H1 (cell line): Measurements from ENCODE around the gene SPI1. TPM values are rescaled to one million over a fixed set of nuclear protein-coding genes. Genes with fewer than 3 reads are reported as not detected.

Experiments
- CHD7 ChIP-seq: fragments of 300-600 bp; sonication (generic); IDR thresholded peaks from 2 replicates; pipeline ENCODE4 v1.7.1; 2012; ENCODE audit warnings: low read length, moderate library complexity, mild to moderate bottlenecking, inconsistent platforms; ENCODE audit not compliant: insufficient replicate concordance
- EP300 ChIP-seq, 2 experiments: IDR thresholded peaks; 1 replicate in 1 of 2; 2 replicates in 1 of 2; pipeline ENCODE4 v1.6.1; 2011 to 2012; ENCODE audit warnings: low read depth in 2 of 2, low read length in 2 of 2, mild to moderate bottlenecking in 2 of 2, borderline replicate concordance in 1 of 2, inconsistent platforms in 1 of 2, moderate library complexity in 1 of 2
- SP1 ChIP-seq: IDR thresholded peaks from 2 replicates; pipeline ENCODE4 v1.6.1; 2011; ENCODE audit warnings: low read depth, low read length
- polyA plus RNA-seq, 7 experiments: library from polyadenylated mRNA; depleted of rRNA in 3 of 7; stranded (reverse) in 5 of 7; unstranded in 2 of 7; fragments of >200 nt in 5 of 7; fragments of 200-250 nt in 2 of 7; gene quantifications; 1 replicate in 5 of 7; 2 replicates in 1 of 7; 4 replicates in 1 of 7; pipeline versions ENCODE4 v1.2.1 to v1.2.3, GENCODE V29; 2011 to 2013; ENCODE audit warnings: missing spikeins in 2 of 7, mixed read lengths in 2 of 7
- total RNA-seq: library from RNA; stranded (reverse); fragmentation: NEBNext Ultra II Directional; extraction: Animal tissue kit (Norgen Biotek cat#: 25700); gene quantifications from 2 replicates; pipeline ENCODE4 v1.2.1, GENCODE V29; 2021

Gene SPI1
- total and polyA plus RNA-seq, 2 of the 8 experiments (the other 6 are each of a cell fraction or from before 2014, with no cell fraction given) = 0.12 TPM; not detected in 1

- TF ChIP-seq CHD7 (no peak), EP300 (IDR thresholded peaks at IDR 0.05; ENCODE audit: borderline replicate concordance in 1 of 2, low read depth in 2 of 2, low read length in 2 of 2) (no peak), SP1 (no peak)
- TF ChIP-seq, all 59 proteins: peak for 0
Observed at GRCh38 chr11:47327949-47328348, 50.4 kb downstream of the SPI1 start (continued).
